ENCODE data around the gene CD58.

Gene CD58

DNA sequence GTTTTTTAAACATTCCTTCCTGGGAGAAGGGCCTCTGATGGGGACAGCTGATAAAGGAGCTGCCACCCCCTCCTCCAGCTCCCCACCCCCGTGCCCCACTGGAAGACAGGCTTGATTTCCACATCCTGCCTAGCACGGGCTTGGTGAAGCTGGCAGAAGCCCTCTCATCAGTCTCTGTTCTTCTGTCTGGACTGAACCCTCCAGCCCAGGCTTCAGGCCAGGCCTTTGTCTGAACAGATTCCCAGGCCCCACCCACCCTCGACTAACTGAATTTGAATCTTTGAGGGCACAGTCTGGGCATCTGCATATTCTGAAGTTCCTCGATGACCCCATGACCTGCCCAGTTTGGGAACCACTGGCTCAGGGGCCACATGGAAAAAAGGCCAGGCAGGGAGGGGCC, 75.3 kb downstream of the CD58 start:
- Histone ChIP-seq H3K9me3 (ENCODE audit: control insufficient read depth, insufficient read depth, low read length) (no peaks in the 10 kb centered on the region), H3K9ac (ENCODE audit: low read depth, low read length) (no peak overlapping the region), H3K4me1 (ENCODE audit: insufficient read depth, low read length) (peaks cover 14% of the 10 kb centered on the region), H3K36me3 (ENCODE audit: insufficient read depth, low read length) (no peaks in the 10 kb centered on the region)

DNA sequence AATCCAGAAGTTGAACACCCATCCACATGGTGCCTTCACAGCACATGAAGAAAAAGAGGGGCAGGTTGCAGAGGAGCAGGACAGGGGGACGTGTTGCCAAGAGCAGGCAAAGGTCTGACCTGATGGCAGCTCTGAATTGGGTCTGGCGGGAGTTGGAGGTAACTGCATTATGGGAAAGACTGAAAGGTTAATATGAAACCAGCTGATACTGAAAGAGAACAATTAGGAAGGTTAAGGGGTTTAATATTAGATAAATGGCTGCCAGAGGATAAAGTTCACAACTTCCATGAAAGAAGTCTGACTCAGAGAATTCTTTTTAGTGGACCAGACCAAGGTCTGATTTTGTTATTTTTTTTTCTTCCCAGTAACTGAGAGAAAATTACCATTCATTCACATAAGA, 76.1 kb downstream of the CD58 start:
- no peaks in the 10 kb centered on the region for H3K36me3 ChIP-seq (ENCODE audit: insufficient read depth, low read length)
- H3K4me1 ChIP-seq (ENCODE audit: insufficient read depth, low read length) = peaks cover 14% of the 10 kb centered on the region

DNA sequence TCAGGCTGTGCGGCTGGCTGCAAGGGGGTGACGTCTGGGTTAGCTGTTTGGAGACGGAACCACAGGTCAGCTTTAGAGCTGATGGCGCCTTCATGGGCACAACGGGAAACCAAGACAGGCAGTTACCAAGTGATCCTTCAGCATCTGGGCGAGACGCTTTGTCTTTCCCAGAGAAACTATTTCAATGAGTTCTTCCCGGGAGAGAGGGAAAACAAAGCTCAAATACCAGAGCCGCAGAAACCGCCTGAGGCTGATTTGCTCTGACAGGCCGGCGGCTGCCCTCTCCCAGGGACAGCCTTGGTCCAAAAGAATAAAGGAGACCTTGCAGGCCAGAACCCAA, 76.5 kb downstream of the CD58 start:
- peaks cover 14% of the 10 kb centered on the region for H3K4me1 ChIP-seq (ENCODE audit: insufficient read depth, low read length)
- H3K9ac ChIP-seq (ENCODE audit: low read depth, low read length) = no peak overlapping the region
- no peaks in the 10 kb centered on the region for H3K9me3 ChIP-seq (ENCODE audit: control insufficient read depth, insufficient read depth, low read length)
- no peaks in the 10 kb centered on the region for H3K36me3 ChIP-seq (ENCODE audit: insufficient read depth, low read length)

More for the DNA sequence above, 76.1 kb downstream of the CD58 start:
- Histone ChIP-seq H3K9me3 (ENCODE audit: control insufficient read depth, insufficient read depth, low read length) (no peaks in the 10 kb centered on the region), H3K9ac (ENCODE audit: low read depth, low read length) (no peak overlapping the region)

DNA sequence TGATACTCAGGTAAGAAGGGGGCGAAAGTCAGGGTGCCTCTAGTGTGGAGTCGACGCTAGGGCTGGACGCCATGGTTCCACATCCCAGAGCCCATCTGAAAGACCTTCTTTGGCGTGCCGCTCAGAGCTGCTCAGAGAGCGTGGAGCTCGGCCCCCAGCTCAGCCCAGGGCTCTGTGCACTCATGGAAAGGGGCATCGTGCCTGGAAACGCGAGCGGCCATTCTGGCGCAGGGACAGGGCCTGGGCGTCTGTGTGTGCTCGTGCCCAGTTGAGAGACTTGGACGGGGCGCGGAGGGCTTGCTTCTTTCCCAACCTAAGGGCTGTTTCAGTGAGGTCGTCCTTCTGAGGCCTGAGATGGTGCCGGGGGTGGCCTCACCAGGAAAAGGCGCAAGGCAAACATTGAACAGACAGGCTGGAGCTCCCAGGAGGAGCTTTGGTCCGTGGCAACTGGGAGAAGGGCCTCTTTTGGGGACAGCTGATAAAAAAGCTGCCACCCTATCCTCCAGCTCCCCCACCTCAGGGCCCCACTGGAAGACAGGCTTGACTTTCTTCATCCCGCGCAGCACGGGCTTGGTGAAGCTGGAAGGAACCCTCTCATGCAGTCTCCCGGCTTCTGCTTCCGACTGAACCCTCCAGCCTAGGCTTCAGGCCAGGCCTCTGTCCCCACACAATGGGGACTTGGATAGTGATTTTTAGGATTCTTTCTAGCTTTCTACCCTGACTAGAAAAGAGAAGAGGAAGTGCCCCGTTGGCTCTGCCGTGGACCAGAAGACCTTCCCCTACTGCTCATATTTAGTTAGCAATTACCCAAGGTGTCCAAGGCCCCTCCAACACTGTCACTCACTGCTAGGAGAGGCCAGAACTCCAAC, 77.1 kb downstream of the CD58 start:
- Histone ChIP-seq H3K9ac (ENCODE audit: low read depth, low read length) (no peak overlapping the region), H3K36me3 (ENCODE audit: insufficient read depth, low read length) (no peaks in the 10 kb centered on the region), H3K4me1 (ENCODE audit: insufficient read depth, low read length) (peaks cover 20% of the 10 kb centered on the region), H3K9me3 (ENCODE audit: control insufficient read depth, insufficient read depth, low read length) (no peaks in the 10 kb centered on the region)

DNA sequence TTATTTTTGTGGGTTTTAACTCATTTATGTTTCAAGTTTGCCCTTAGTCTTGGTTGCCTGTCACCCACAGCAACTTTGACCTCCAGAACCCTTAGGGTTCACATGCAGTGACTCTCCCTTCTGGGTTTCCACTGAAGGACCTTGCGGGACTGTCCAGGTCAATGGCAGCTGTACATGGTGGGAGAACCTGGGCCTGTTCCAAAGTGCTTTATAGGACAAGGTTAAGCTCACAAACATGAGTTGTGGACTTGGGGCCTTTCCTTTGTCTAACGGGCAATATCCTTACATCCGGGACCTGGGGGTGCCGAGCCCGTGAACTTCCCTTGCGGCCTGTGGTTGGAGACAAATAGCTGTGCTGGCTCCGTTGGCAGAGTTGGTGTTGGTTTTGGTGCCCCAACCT, 77.8 kb downstream of the CD58 start:
- Histone ChIP-seq H3K36me3 (ENCODE audit: insufficient read depth, low read length) (no peaks in the 10 kb centered on the region), H3K9me3 (ENCODE audit: control insufficient read depth, insufficient read depth, low read length) (no peaks in the 10 kb centered on the region), H3K9ac (ENCODE audit: low read depth, low read length) (no peak overlapping the region), H3K4me1 (ENCODE audit: insufficient read depth, low read length) (peaks cover 23% of the 10 kb centered on the region)

DNA sequence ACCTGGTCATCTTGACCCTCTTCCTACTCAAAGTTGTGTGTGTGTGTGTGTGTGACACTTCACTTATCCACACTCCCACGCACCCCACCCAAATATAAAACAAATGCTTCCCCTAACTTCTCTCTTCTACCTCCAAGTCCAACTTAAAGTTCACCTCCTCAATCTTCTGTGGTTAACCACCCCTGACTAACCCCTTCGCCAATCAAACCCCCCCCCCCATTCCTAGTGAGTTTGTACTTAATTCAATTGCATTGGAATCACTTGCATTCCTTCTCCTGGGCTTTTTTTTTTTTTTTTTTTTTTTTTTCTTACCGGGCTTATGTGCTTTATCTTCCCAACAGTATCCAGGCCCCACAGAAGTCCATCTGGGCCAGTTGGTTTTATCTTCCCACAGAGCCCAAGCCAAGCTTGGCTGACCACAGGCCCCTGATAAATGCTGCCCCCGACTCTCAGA, 78.4 kb downstream of the CD58 start:
- H3K4me1 ChIP-seq (ENCODE audit: insufficient read depth, low read length) = peaks cover 24% of the 10 kb centered on the region
- no peaks in the 10 kb centered on the region for H3K36me3 ChIP-seq (ENCODE audit: insufficient read depth, low read length)
- no peak overlapping the region for H3K9ac ChIP-seq (ENCODE audit: low read depth, low read length)
- H3K9me3 ChIP-seq (ENCODE audit: control insufficient read depth, insufficient read depth, low read length) = no peaks in the 10 kb centered on the region

DNA sequence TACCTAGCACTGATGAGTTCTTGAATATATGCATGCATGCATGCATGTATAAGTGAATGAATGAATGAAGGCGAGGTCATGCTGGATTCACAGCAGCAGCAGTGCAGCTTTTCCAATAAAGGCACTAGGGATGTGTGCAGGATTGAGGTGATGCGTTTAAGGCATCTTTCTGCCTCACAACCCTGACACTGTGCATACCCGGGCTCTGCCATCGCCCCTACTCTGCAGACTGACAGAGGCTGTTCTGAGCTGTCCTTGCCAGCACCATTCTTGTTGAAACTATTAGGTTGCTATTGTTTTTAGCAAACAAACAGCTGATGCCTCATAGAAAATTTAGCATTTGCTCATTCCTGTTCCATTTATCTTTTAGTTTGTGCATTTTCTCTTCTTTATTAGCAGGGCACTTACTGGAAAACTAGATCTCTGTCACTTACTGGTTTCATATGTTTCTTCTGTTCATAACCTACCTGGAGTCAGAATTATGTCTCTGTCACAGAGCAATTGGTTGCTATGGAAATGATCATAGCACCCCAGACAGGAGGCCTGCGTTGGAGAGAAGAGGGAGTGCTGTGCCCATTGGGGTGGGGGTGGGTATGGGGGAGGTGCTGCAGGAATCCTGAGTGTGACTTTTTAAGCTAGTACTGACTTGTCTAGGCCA, 79.0 kb downstream of the CD58 start:
- H3K4me1 ChIP-seq (ENCODE audit: insufficient read depth, low read length) = peaks cover 24% of the 10 kb centered on the region
- H3K9me3 ChIP-seq (ENCODE audit: control insufficient read depth, insufficient read depth, low read length) = no peaks in the 10 kb centered on the region
- no peaks in the 10 kb centered on the region for H3K36me3 ChIP-seq (ENCODE audit: insufficient read depth, low read length)
- no peak overlapping the region for H3K9ac ChIP-seq (ENCODE audit: low read depth, low read length)

DNA sequence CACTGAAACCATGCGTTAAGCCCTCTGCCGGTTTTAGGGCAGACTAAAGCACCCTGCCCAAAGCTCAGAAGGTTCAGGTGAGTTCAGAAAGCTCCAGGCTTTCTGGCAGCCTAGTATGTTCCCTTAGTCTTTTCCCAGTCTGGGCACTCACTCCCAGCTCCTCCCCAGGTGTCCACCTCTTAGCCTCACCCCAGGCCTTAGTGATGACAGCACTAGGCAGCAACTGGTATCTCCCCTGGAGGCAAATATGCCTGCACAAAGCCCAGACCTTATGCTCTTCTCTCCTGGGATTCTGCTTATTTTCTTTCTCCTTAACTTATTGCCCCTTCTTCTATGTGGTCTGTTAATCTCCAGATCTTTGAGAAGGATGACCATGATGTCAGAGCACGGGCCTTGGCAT, 80.2 kb downstream of the CD58 start:
- H3K9me3 ChIP-seq (ENCODE audit: control insufficient read depth, insufficient read depth, low read length) = no peaks in the 10 kb centered on the region
- H3K4me1 ChIP-seq (ENCODE audit: insufficient read depth, low read length) = peaks cover 24% of the 10 kb centered on the region
- no peaks in the 10 kb centered on the region for H3K36me3 ChIP-seq (ENCODE audit: insufficient read depth, low read length)
- no peak overlapping the region for H3K9ac ChIP-seq (ENCODE audit: low read depth, low read length)

DNA sequence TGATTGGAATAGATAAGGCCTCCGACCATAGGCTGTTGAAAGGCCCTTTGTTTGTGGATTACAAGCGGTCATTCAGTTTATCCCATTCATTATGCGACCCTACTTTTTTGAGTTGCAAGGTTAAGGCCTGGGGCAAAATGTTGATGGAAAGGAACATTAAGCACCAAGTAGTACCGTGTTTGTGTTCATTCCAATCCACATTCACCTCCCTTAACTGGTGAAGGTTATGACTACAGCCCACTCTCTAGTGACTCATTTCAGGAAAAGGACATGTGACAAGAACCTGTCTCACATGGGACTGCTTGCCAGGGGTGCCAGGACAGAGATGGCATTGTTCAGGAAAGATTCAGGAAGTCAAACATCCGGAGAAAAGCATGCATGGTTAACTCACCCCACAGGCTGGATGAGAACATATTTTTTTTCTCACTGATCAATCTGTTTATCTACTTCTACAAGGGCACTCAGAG, 81.6 kb downstream of the CD58 start:
- no peaks in the 10 kb centered on the region for H3K9me3 ChIP-seq (ENCODE audit: control insufficient read depth, insufficient read depth, low read length)
- H3K9ac ChIP-seq (ENCODE audit: low read depth, low read length) = no peak overlapping the region
- H3K4me1 ChIP-seq (ENCODE audit: insufficient read depth, low read length) = peaks cover 19% of the 10 kb centered on the region
- no peaks in the 10 kb centered on the region for H3K36me3 ChIP-seq (ENCODE audit: insufficient read depth, low read length)

DNA sequence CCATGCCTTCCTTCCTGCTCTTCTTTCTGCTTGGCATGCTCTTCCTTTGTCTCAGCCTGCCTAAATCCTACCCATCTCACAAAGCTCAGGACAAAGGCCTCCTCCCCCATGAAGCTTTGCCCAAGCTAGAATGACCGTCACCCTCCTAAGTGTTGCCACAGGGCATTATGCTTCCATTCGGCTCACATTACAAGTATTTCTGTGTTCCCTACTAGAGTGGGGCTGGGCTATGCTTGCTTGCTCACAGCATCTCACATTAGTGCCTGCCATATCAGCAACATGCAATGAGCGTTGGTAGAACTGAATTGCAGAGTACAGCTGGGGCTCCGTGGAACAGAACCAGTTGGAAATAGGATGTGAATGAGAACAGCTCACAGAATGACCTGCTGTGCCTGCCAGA, 82.8 kb downstream of the CD58 start:
- Histone ChIP-seq H3K9me3 (ENCODE audit: control insufficient read depth, insufficient read depth, low read length) (no peaks in the 10 kb centered on the region), H3K36me3 (ENCODE audit: insufficient read depth, low read length) (no peaks in the 10 kb centered on the region), H3K4me1 (ENCODE audit: insufficient read depth, low read length) (peaks cover 14% of the 10 kb centered on the region), H3K9ac (ENCODE audit: low read depth, low read length) (no peak overlapping the region)

DNA sequence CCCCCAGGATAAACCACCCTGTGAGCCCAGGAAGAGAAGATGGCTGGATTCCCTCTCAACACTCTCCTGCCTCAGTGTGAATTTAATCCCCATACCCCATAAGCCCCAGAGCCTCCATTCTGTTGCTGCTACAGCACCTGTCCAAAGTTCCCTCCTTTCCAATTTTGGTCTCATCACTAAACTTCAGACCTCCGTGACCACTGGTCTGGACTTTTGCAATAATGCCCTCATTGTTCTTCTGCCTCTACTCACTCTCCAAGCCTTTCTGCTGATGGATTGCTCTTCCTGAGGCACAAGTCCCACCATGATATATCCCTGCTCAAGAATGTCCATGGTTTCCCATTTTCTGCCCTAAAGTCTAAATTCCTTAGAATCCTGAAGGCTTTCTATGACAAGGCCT, 83.2 kb downstream of the CD58 start:
- no peaks in the 10 kb centered on the region for H3K36me3 ChIP-seq (ENCODE audit: insufficient read depth, low read length)
- H3K4me1 ChIP-seq (ENCODE audit: insufficient read depth, low read length) = peaks cover 14% of the 10 kb centered on the region
- H3K9me3 ChIP-seq (ENCODE audit: control insufficient read depth, insufficient read depth, low read length) = no peaks in the 10 kb centered on the region
- no peak overlapping the region for H3K9ac ChIP-seq (ENCODE audit: low read depth, low read length)

DNA sequence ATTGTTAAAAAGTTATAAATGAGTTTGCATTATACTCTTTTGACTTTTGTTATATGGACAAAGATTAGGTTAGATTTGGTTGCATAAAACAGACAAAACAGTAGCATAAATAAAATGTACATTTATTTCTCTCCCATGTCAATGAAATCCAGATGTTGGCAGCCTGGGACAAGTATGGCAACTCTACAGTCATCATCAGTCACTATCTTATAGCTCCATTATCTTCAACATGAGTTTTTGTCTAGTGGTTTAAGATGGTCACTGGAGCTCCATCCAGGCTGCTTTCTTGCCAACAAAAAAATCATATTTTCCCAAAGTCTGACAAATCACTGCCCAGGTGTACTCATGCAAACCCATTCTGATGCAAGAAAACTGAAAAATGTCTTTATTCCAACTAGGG, 83.8 kb downstream of the CD58 start:
- Histone ChIP-seq H3K9me3 (ENCODE audit: control insufficient read depth, insufficient read depth, low read length) (no peaks in the 10 kb centered on the region), H3K4me1 (ENCODE audit: insufficient read depth, low read length) (peaks cover 14% of the 10 kb centered on the region), H3K9ac (ENCODE audit: low read depth, low read length) (no peak overlapping the region), H3K36me3 (ENCODE audit: insufficient read depth, low read length) (no peaks in the 10 kb centered on the region)

DNA sequence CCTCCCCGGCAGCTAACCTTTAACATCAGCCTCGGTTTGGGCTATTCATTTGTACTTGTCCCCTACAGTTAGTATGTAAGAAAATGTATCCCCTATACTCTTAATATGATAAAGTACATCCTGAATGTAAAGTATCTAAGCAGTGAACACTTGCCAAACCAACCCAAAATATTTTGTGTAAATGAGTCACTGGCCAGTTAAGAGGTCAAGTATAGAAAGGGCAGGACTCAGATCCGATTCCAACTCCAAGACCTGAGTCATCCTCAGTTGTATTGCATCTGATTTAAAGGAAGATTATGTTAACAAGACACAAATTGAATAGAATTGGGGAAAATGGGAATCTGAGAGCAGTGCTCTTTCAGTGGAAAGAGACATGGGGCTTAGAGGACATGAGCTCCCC, 84.4 kb downstream of the CD58 start:
- Histone ChIP-seq H3K4me1 (ENCODE audit: insufficient read depth, low read length) (peaks cover 14% of the 10 kb centered on the region), H3K36me3 (ENCODE audit: insufficient read depth, low read length) (no peaks in the 10 kb centered on the region), H3K9ac (ENCODE audit: low read depth, low read length) (no peak overlapping the region), H3K9me3 (ENCODE audit: control insufficient read depth, insufficient read depth, low read length) (no peaks in the 10 kb centered on the region)

DNA sequence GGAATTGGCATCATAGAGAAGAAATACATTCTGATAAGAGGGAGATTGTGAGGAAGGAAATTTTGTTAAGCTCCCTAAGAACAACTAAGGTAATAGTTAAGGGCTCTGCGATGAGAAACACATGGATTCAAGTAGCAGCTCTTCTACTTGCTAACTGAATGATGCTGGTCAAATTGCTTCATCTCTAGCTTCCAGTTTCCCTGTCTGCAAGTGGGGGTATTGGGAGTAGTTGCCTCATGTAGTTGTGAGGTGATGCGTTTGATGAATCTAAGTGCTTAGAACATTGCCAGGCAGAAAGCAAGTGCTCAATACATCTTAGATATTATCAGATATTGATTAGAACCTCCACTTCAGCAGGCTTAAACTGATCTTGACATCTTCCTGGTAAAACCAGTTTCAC, 84.8 kb downstream of the CD58 start:
- H3K9me3 ChIP-seq (ENCODE audit: control insufficient read depth, insufficient read depth, low read length) = no peaks in the 10 kb centered on the region
- no peaks in the 10 kb centered on the region for H3K36me3 ChIP-seq (ENCODE audit: insufficient read depth, low read length)
- peaks cover 14% of the 10 kb centered on the region for H3K4me1 ChIP-seq (ENCODE audit: insufficient read depth, low read length)
- no peak overlapping the region for H3K9ac ChIP-seq (ENCODE audit: low read depth, low read length)

DNA sequence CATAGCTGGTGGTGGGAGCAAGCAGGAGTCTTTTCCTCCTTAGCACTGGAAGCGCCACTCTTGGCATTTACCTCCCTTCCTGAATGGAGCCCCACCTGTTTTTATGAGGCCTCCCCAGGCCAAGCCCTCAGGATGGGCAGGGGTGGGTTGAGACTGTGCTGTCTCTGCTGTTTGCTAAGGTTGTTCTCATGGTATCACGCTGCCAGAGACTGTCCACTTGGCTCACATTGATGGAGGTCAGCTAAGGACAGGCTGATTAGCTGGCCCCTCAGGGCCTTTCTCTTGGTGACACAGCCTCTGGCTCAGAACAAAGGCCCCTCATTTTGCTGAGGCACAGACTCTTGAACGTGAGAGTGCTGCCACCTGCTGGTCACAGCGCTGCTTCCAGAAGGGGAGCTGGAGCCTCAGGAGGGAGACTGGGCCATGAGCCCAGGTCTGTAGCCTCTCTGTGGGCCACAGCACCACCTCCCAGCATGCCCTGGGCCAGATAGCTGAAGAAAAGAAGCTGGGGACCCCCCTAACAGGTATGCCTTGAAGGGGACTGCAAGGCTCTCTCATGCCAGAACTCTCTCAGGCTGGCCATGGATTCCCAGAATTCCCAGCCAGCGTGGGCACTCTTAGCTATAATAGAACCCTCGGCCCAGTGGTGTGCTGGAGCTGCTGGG, 85.6 kb downstream of the CD58 start:
- H3K4me1 ChIP-seq (ENCODE audit: insufficient read depth, low read length) = peaks cover 14% of the 10 kb centered on the region
- H3K9ac ChIP-seq (ENCODE audit: low read depth, low read length) = no peak overlapping the region
- H3K9me3 ChIP-seq (ENCODE audit: control insufficient read depth, insufficient read depth, low read length) = no peaks in the 10 kb centered on the region
- H3K36me3 ChIP-seq (ENCODE audit: insufficient read depth, low read length) = no peaks in the 10 kb centered on the region
